Heart left ventricle (tissue), 13 donors: ENCODE results near the gene KIF5C.

ENCODE experiments used
- CTCF ChIP-seq, 12 donors: fragments of 200-600 bp; sonication (generic) in 4 of 12; IDR thresholded peaks; one replicate each; pipeline versions ENCODE4 v1.5.0 to v1.8.0; 2018 to 2022; ENCODE audit warnings: antibody characterized with exemption in 12 of 12, mild to moderate bottlenecking in 5 of 12
- POLR2A ChIP-seq, 2 donors: fragments of 450-650 bp; IDR thresholded peaks; one replicate each; pipeline ENCODE4 v1.6.1; 2017; ENCODE audit warnings: antibody characterized with exemption in 2 of 2, mild to moderate bottlenecking in 2 of 2, moderate library complexity in 2 of 2
- donor health status: ischemic (EF 13 %, LVEDD 7.1; RV severe dilation, severe dysfunction).
- donor health status: DM: no; HTN: yes; CAD: no.
- donor health status: DM: no; HTN: no; CAD: no.
- donor health status: ischemic (EF 25% LVEDD 6.9; RV normal size, moderate dysfunction).
- donor health status: ischemic (EF 25% LVEDD 5.7; RV mildly dilated, moderate dysfunction).
- donor health status: ischemic (EF 35%, LVEDD 5.7; RV mildly dilated, moderate dysfunction).
- donor health status: nonischemic (EF 11% LVEDD 7.7; RV severe dilation, severe dysfunction).
- donor health status: DM: yes; HTN: yes; CAD: no.
- donor health status: PGD.
- donor health status: ischemic (EF 29% LVEDD 5.4; RV normal size, mild dysfunction).
- donor health status: nonischemic (EF 23%, LVEDD 6.1; RV moderate dilation, normal function).

GRCh38 chr2:148882051-148882450 lies 7.0 kb downstream of the KIF5C start:
- no peak for TF ChIP-seq CTCF (IDR thresholded peaks at IDR 0.05)
- TF ChIP-seq POLR2A (IDR thresholded peaks at IDR 0.05) = no peak
